Retina (tissue), 1 donor: ENCODE data around the gene TFIP11.

Experiments used
- DNase-seq: peaks from one replicate; pipeline ENCODE4 v3.0.0-alpha.2; 2016

TFIP11 gene

DNA sequence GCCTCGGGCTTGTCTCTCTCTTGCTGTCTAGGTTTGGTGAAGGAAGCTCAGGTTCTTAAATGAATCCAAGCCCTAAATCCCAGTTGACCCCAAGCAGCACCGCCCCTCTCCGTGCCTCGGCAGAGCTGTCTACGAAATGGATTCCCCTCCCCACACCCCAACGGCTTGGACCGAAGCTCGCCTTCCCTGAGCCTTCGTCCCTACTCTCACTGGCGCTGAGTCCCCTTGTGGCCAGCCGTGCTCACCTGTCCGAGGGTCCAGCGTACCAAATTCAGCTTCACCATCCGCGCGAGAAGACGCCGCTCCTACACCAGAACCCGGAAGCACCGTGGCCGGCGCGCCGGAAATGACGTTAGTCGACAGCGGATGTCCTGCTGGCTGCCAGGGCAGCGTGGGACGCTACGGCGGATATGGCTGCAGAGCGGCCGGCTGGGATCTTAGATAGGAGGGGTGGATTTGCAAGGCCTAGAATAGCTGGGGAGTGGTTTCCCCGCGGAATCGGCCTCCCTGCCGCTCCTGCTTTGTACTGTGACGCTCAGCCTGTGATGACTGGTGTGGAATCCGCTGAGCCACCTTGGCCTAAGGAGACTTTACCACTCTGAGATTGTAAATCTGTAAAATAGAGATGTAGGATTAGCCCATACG is at the start of gene TFIP11:
TFIP11 (minus strand) TSS at position 325 of the 645 bp plus-strand sequence. CDS start 2,201 bp downstream, outside the sequence.
- peak; percentile 95 for DNase-seq

DNA sequence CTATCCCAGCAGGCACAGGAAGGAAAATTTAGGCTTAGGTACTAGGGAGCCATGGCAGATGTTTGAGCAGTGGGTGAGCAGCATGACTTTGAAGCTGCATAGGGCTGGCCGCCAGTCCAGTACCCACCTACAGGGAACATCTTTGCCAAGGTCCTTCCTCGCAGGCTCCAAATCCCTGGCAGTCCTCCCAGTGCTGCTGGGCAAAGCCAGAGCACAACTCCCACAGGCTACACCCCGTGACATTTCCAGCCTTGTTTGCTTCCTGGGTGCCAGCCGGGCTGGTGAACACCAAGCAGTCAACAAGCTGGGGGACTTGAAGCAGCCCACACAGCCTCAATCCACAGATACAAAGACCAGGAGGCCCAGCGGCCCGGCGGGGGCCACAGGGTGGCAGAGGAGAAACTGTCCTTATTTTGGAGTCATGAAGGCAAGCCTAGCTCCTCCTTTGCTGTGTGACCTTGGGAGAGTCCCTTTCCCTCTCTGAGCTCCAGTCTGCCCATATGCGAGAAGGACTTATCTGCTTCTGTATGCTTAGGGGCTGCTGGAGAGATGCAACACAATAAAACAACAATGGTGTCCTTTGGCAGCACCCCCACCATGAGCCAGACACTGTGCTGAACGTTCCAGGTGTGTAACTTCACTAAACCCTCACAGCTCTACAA is 49.6 kb upstream of the TFIP11 start:
- no peak for DNase-seq

- no peak for DNase-seq
Measured at GRCh38 chr22:26559961-26560575, 47.8 kb upstream of the TFIP11 start.

GRCh38 chr22:26558248-26558895 is 46.1 kb upstream of the TFIP11 start:
- no peak for DNase-seq

DNA sequence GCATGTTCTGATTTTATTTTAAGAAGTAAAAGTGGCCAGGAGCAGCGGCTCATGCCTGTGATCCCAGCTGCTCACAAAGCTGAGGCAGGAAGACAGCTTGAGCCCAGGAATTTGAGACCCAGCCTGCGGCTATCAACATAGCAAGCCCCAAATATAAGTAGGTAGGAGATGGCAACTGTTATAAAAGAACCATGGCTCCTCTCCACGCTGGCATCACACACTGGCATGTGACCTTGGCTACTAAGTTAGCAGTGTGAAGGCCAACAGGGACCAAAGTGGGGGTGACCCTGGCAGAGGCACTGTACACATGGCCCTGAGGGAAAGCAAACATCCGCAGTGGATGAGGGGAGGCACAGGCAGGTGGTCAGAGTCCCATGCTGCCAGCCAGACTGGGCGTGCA is 44.6 kb upstream of the TFIP11 start:
- DNase-seq, result no peak

DNA sequence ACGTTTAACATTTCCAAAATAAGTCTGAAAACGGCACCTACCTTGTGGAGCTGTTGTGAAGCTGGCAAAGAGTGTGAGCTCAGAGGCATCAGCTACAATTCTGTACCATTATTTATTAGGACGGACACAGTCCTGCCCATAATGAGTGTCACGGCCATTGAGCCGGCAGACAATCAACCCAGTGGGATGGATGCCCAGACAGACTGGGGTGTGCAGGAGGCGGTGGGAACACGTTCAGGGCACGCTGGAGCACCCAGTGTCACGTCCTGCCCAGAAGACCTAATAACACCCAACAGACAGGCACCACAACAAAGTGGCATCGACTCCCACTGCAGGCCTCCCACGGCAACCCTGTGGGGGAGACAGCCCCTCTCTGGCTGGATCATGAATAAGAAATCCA is 43.2 kb upstream of the TFIP11 start:
- no peak for DNase-seq

- no peak for DNase-seq
Measured at GRCh38 chr22:26554956-26555355, 42.7 kb upstream of the TFIP11 start.

DNA sequence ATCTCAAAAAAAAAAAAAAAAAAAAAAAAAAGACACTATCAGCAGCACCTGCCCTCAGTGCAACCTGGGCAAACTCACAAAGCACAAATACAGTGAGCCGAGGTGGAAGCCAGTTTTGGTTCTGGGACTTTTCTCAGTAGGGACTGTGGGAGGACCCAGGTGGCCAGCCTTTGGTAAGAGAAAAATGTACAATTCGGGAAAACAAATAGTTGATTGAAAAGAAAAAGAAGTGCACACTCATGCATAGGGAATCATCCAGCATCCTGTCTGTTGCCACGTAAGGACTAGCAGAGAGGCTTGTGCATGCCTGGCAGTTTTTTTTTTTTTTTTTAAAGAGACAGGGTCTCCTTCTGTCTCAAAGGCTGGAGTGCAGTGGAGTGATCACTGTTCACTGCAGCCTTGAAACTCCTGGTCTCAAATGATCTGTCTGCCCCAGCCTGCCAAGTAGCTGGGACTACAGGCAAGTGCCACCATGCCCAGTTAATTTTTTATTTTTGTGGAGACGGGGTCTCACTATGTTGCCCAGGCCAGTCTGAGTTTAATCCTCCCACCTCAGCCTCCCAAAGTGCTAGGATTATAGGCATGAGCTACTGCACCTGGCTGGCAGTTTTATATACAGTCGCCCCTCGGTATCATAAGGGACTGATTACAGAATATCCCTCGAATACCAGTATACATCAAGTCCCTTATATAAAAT is 40.9 kb upstream of the TFIP11 start:
- peak; percentile 6 for DNase-seq

- no peak for DNase-seq
Measured at GRCh38 chr22:26552466-26552865, 40.2 kb upstream of the TFIP11 start.

DNA sequence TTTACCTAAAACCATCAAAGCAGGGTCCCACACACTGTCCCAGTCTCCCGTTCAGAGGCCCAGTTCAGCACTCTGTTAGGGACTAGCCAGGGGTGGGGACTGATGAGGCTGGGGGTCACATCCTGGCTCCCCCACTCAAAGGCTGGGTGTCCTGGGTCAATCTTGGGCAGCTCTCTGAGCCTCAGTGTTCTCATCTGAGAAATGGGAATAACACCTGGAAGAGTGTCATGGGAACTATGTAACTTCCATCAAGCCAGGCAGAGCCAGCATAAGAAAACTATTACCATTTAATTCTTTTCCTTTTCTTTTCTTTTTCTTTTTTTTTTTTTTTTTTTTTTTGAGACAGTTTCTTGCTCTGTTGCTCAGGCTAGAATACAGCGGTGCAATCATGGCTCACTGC is 39.3 kb upstream of the TFIP11 start:
- DNase-seq, result no peak

- peak; percentile 8 for DNase-seq
Measured at GRCh38 chr22:26550498-26551033, 38.3 kb upstream of the TFIP11 start.

GRCh38 chr22:26549902-26550497 is 37.7 kb upstream of the TFIP11 start:
- no peak for DNase-seq

DNA sequence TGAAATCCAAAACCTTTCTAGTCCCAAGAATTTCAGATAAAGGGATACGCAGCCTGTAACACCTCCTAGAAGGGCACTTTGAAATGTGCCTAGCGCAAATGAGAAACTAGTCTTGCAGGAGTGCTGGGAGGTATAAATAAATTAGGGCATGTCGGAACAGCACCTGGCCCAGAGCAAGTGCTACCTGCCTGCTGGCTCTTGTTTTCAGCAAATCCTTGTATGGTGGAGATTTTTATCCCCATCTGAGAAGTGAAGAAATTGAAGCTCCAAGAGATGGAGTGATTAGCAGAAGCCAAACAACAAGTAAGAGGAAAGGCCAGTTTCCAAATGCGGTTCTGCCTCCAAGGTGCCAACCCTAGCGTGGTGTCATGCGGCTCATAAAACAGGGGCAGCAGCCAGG is 36.7 kb upstream of the TFIP11 start:
- DNase-seq, result no peak

GRCh38 chr22:26548303-26548702 is 36.0 kb upstream of the TFIP11 start:
- no peak for DNase-seq

- no peak for DNase-seq
Measured at GRCh38 chr22:26547837-26548236, 35.6 kb upstream of the TFIP11 start.

DNA sequence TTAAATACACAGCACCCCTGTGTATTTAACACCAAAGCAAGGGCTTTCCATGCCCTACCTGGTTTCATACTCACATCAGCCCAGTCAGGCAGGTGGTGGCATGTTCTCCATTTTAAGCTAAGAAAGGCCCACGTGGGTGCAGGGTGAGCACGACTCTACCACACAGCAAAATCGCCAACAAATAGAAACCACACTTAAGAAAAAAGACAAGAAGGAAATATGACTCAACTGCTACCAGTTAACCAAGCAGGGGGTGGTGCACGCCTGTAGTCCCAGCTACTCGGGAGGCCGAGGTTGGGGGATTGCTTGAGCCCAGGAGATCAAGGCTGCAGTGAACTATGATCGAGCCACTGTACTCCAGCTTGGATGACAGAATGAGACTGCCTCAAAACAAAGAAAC is 35.2 kb upstream of the TFIP11 start:
- no peak for DNase-seq

- no peak for DNase-seq
Measured at GRCh38 chr22:26546282-26546681, 34.0 kb upstream of the TFIP11 start.

DNA sequence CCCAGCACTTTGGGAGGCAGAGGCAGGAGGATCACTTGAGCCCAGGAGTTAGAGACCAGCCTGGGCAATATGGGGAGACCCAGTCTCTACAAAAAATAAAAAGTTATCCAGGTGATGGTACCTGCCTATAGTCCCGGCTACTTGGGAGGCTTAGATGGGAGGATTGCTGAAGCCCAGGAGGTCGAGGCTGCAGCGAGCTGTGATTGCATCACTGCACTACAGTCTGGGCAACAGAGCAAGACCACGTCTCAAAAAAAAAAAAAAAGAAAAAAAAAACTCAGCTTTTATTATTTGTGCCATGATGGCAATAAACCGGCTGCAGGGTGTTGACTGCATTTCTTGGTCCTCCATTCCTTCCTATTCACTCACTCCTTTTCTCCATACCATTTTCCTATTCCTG is 33.6 kb upstream of the TFIP11 start:
- no peak for DNase-seq

GRCh38 chr22:26545385-26545784 is 33.1 kb upstream of the TFIP11 start:
- no peak for DNase-seq

GRCh38 chr22:26544489-26544888 is 32.2 kb upstream of the TFIP11 start:
- DNase-seq, result no peak

- DNase-seq, result no peak
Measured at GRCh38 chr22:26542831-26543230, 30.6 kb upstream of the TFIP11 start.

DNA sequence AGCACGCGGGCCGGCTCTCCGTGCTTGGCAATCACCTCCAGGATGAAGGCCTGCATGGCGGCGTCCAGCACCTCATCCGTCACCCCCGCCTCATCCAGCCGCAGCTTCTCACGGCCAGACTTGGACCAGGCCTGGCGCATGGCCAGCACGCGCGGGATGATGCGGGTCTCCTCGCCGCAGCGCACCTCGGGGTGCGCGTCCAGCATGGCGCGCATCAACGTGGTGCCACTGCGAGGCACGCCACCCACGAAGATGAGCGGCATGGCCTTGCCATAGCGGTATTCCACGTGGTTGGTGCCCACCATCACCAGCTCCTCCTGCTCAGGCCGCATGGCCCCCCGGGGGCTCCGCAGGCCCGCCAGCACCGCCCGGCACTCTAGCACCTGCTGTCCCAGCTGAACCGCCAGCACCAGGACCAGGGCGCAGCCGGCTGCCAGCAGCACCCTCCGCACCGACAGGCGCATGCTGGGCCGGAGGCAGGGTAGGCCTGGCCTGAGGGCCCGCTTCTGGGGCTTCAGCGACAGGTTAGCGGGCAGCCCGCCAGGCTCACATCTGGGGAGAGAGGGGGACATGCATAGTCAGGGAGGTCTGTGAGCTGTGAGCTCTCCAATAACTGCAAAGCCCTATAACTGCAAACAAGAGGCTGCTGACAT is 29.0 kb upstream of the TFIP11 start:
- no peak for DNase-seq
